ENCODE results near the gene CLMP.
"Not testable (repeated sequence)": the region's sequence is repeated elsewhere in the genome, so short reads cannot be mapped to it uniquely, and the experiment has no call there.

Gene CLMP

GRCh38 chr11:123158033-123159003, 36.7 kb downstream of the CLMP start:
- Mint-ChIP-seq H3K4me3 (no peak overlapping the region), H3K4me1 (ENCODE audit: low read depth) (no peaks in the 10 kb centered on the region), H3K9me3 (peaks cover 10% of the 10 kb centered on the region), H3K27me3 (no peaks in the 10 kb centered on the region), H3K27ac (no peak overlapping the region), H3K36me3 (ENCODE audit: low read depth) (no peaks in the 10 kb centered on the region)
- intact Hi-C loops (cut with micrococcal nuclease) = no loop called here

- peaks cover 10% of the 10 kb centered on the region for H3K9me3 Mint-ChIP-seq
- H3K27ac Mint-ChIP-seq = no peak overlapping the region
- no peaks in the 10 kb centered on the region for H3K4me1 Mint-ChIP-seq (ENCODE audit: low read depth)
- H3K4me3 Mint-ChIP-seq = no peak overlapping the region
- intact Hi-C loops (cut with micrococcal nuclease) = no loop called here
- H3K36me3 Mint-ChIP-seq (ENCODE audit: low read depth) = no peaks in the 10 kb centered on the region
- no peaks in the 10 kb centered on the region for H3K27me3 Mint-ChIP-seq
Measured at GRCh38 chr11:123152951-123153350, 42.1 kb downstream of the CLMP start.

GRCh38 chr11:123152346-123152745, 42.7 kb downstream of the CLMP start:
- intact Hi-C loops (cut with micrococcal nuclease); H3K27ac Mint-ChIP-seq; H3K36me3 Mint-ChIP-seq (ENCODE audit: low read depth); H3K4me3 Mint-ChIP-seq; H3K4me1 Mint-ChIP-seq (ENCODE audit: low read depth); H3K27me3 Mint-ChIP-seq: not testable (repeated sequence)
- peaks cover 10% of the 10 kb centered on the region for H3K9me3 Mint-ChIP-seq

GRCh38 chr11:123151796-123152195, 43.3 kb downstream of the CLMP start:
- Mint-ChIP-seq H3K27me3 (no peaks in the 10 kb centered on the region), H3K4me3 (no peak overlapping the region), H3K4me1 (ENCODE audit: low read depth) (no peaks in the 10 kb centered on the region), H3K36me3 (ENCODE audit: low read depth) (no peaks in the 10 kb centered on the region), H3K9me3 (peaks cover 10% of the 10 kb centered on the region), H3K27ac (no peak overlapping the region)
- intact Hi-C loops (cut with micrococcal nuclease) = no loop called here

- Mint-ChIP-seq H3K36me3 (ENCODE audit: low read depth) (no peaks in the 10 kb centered on the region), H3K9me3 (peaks cover 10% of the 10 kb centered on the region), H3K27ac (no peak overlapping the region), H3K27me3 (no peaks in the 10 kb centered on the region), H3K4me3 (no peak overlapping the region), H3K4me1 (ENCODE audit: low read depth) (no peaks in the 10 kb centered on the region)
- intact Hi-C loops (cut with micrococcal nuclease) = no loop called here
Measured at GRCh38 chr11:123151366-123151765, 43.7 kb downstream of the CLMP start.

- H3K27ac Mint-ChIP-seq = no peak overlapping the region
- intact Hi-C loops (cut with micrococcal nuclease) = no loop called here
- H3K4me1 Mint-ChIP-seq (ENCODE audit: low read depth) = no peaks in the 10 kb centered on the region
- no peaks in the 10 kb centered on the region for H3K27me3 Mint-ChIP-seq
- H3K36me3 Mint-ChIP-seq (ENCODE audit: low read depth) = no peaks in the 10 kb centered on the region
- peaks cover 5% of the 10 kb centered on the region for H3K9me3 Mint-ChIP-seq
- no peak overlapping the region for H3K4me3 Mint-ChIP-seq
Measured at GRCh38 chr11:123150882-123151281, 44.2 kb downstream of the CLMP start.

GRCh38 chr11:123148965-123149364, 46.1 kb downstream of the CLMP start:
- H3K4me3 Mint-ChIP-seq = no peak overlapping the region
- intact Hi-C loops (cut with micrococcal nuclease) = no loop called here
- no peak overlapping the region for H3K27ac Mint-ChIP-seq
- H3K9me3 Mint-ChIP-seq = no peaks in the 10 kb centered on the region
- H3K36me3 Mint-ChIP-seq (ENCODE audit: low read depth) = no peaks in the 10 kb centered on the region
- H3K4me1 Mint-ChIP-seq (ENCODE audit: low read depth) = no peaks in the 10 kb centered on the region
- H3K27me3 Mint-ChIP-seq = no peaks in the 10 kb centered on the region

- no peaks in the 10 kb centered on the region for H3K9me3 Mint-ChIP-seq
- no peak overlapping the region for H3K4me3 Mint-ChIP-seq
- no peaks in the 10 kb centered on the region for H3K4me1 Mint-ChIP-seq (ENCODE audit: low read depth)
- intact Hi-C loops (cut with micrococcal nuclease) = no loop called here
- H3K36me3 Mint-ChIP-seq (ENCODE audit: low read depth) = no peaks in the 10 kb centered on the region
- H3K27me3 Mint-ChIP-seq = no peaks in the 10 kb centered on the region
- H3K27ac Mint-ChIP-seq = no peak overlapping the region
Measured at GRCh38 chr11:123145661-123146060, 49.4 kb downstream of the CLMP start.

GRCh38 chr11:123145220-123145619, 49.8 kb downstream of the CLMP start:
- intact Hi-C loops (cut with micrococcal nuclease) = no loop called here
- Mint-ChIP-seq H3K4me3 (no peak overlapping the region), H3K36me3 (ENCODE audit: low read depth) (no peaks in the 10 kb centered on the region), H3K4me1 (ENCODE audit: low read depth) (no peaks in the 10 kb centered on the region), H3K27me3 (no peaks in the 10 kb centered on the region), H3K27ac (no peak overlapping the region), H3K9me3 (no peaks in the 10 kb centered on the region)

GRCh38 chr11:123144707-123145106, 50.3 kb downstream of the CLMP start:
- Mint-ChIP-seq H3K27me3 (no peaks in the 10 kb centered on the region), H3K27ac (no peak overlapping the region), H3K4me3 (no peak overlapping the region), H3K4me1 (ENCODE audit: low read depth) (no peaks in the 10 kb centered on the region), H3K36me3 (ENCODE audit: low read depth) (no peaks in the 10 kb centered on the region), H3K9me3 (no peaks in the 10 kb centered on the region)
- intact Hi-C loops (cut with micrococcal nuclease) = no loop called here

- no peak overlapping the region for H3K4me3 Mint-ChIP-seq
- no peaks in the 10 kb centered on the region for H3K27me3 Mint-ChIP-seq
- no peaks in the 10 kb centered on the region for H3K9me3 Mint-ChIP-seq
- no peaks in the 10 kb centered on the region for H3K36me3 Mint-ChIP-seq (ENCODE audit: low read depth)
- no peaks in the 10 kb centered on the region for H3K4me1 Mint-ChIP-seq (ENCODE audit: low read depth)
- no peak overlapping the region for H3K27ac Mint-ChIP-seq
- intact Hi-C loops (cut with micrococcal nuclease) = no loop called here
Measured at GRCh38 chr11:123143921-123144320, 51.1 kb downstream of the CLMP start.

GRCh38 chr11:123143476-123143875, 51.6 kb downstream of the CLMP start:
- no peaks in the 10 kb centered on the region for H3K27me3 Mint-ChIP-seq
- no peaks in the 10 kb centered on the region for H3K36me3 Mint-ChIP-seq (ENCODE audit: low read depth)
- intact Hi-C loops (cut with micrococcal nuclease) = no loop called here
- no peak overlapping the region for H3K4me3 Mint-ChIP-seq
- no peaks in the 10 kb centered on the region for H3K4me1 Mint-ChIP-seq (ENCODE audit: low read depth)
- H3K9me3 Mint-ChIP-seq = no peaks in the 10 kb centered on the region
- no peak overlapping the region for H3K27ac Mint-ChIP-seq

GRCh38 chr11:123139206-123139605, 55.8 kb downstream of the CLMP start:
- H3K36me3 Mint-ChIP-seq (ENCODE audit: low read depth) = no peaks in the 10 kb centered on the region
- no peak overlapping the region for H3K27ac Mint-ChIP-seq
- H3K27me3 Mint-ChIP-seq = no peaks in the 10 kb centered on the region

GRCh38 chr11:123137431-123138224, 57.4 kb downstream of the CLMP start:
- H3K36me3 Mint-ChIP-seq (ENCODE audit: low read depth) = no peaks in the 10 kb centered on the region
- peak overlapping the region; percentile 86 for H3K27ac Mint-ChIP-seq
- no peaks in the 10 kb centered on the region for H3K9me3 Mint-ChIP-seq
- intact Hi-C loops (cut with micrococcal nuclease) = no loop called here
- no peaks in the 10 kb centered on the region for H3K27me3 Mint-ChIP-seq
- H3K4me1 Mint-ChIP-seq (ENCODE audit: low read depth) = peaks cover 11% of the 10 kb centered on the region
- peak overlapping the region; percentile 45 for H3K4me3 Mint-ChIP-seq

More at GRCh38 chr11:123139206-123139605, 55.8 kb downstream of the CLMP start:
- H3K9me3 Mint-ChIP-seq = no peaks in the 10 kb centered on the region
- intact Hi-C loops (cut with micrococcal nuclease) = no loop called here
- no peak overlapping the region for H3K4me3 Mint-ChIP-seq
- H3K4me1 Mint-ChIP-seq (ENCODE audit: low read depth) = peaks cover 11% of the 10 kb centered on the region
